Measurements from ENCODE around the gene RXRG.

Gene RXRG

GRCh38 chr1:165444897-165445370 lies at the start of gene RXRG:
RXRG (minus strand) TSS chr1:165445126; CDS start chr1:165444893, 233 bp downstream.
- Histone ChIP-seq H2AFZ (no peak within 1 kb of the TSS), H3K27ac (no peak within 1 kb of the TSS), H3K79me2 (no peaks in the 10 kb centered on the region), H3K4me2 (ENCODE audit: low read length) (peak within 1 kb of the TSS; percentile 61), H3K9me3 (ENCODE audit: control insufficient read depth, low read length) (no peaks in the 10 kb centered on the region), H3K4me1 (no peaks in the 10 kb centered on the region), H3K4me3 (ENCODE audit: low read depth, low read length) (no peak within 1 kb of the TSS), H3K36me3 (ENCODE audit: control insufficient read depth, insufficient read depth, low read length) (no peaks in the 10 kb centered on the region), H3K27me3 (ENCODE audit: control insufficient read depth, insufficient read depth, low read length) (no peaks in the 10 kb centered on the region), H3K9ac (no peak within 1 kb of the TSS)
- no peak for TF ChIP-seq CTCF (IDR thresholded peaks at IDR 0.05)

- Histone ChIP-seq H3K36me3 (ENCODE audit: control insufficient read depth, insufficient read depth, low read length) (no peaks in the 10 kb centered on the region), H3K4me3 (ENCODE audit: low read depth, low read length) (no peak overlapping the region), H3K27me3 (ENCODE audit: control insufficient read depth, insufficient read depth, low read length) (no peaks in the 10 kb centered on the region), H2AFZ (no peak overlapping the region), H3K9me3 (ENCODE audit: control insufficient read depth, low read length) (no peaks in the 10 kb centered on the region), H3K4me2 (ENCODE audit: low read length) (no peak overlapping the region), H3K27ac (no peak overlapping the region), H3K9ac (no peak overlapping the region), H3K4me1 (no peaks in the 10 kb centered on the region), H3K79me2 (no peaks in the 10 kb centered on the region)
- TF ChIP-seq CTCF (IDR thresholded peaks at IDR 0.05) = no peak
Measured at GRCh38 chr1:165492845-165493373, 48.0 kb upstream of the RXRG start.

- Histone ChIP-seq H3K4me2 (ENCODE audit: low read length) (no peak overlapping the region), H3K36me3 (ENCODE audit: control insufficient read depth, insufficient read depth, low read length) (no peaks in the 10 kb centered on the region), H2AFZ (no peak overlapping the region), H3K9ac (no peak overlapping the region), H3K79me2 (no peaks in the 10 kb centered on the region), H3K27me3 (ENCODE audit: control insufficient read depth, insufficient read depth, low read length) (no peaks in the 10 kb centered on the region), H3K4me1 (no peaks in the 10 kb centered on the region), H3K27ac (no peak overlapping the region), H3K9me3 (ENCODE audit: control insufficient read depth, low read length) (no peaks in the 10 kb centered on the region), H3K4me3 (ENCODE audit: low read depth, low read length) (no peak overlapping the region)
- no peak for TF ChIP-seq CTCF (IDR thresholded peaks at IDR 0.05)
Measured at GRCh38 chr1:165490175-165490574, 45.2 kb upstream of the RXRG start.

GRCh38 chr1:165487921-165488320 lies 43.0 kb upstream of the RXRG start:
- TF ChIP-seq CTCF (IDR thresholded peaks at IDR 0.05) = no peak
- H3K4me3 ChIP-seq (ENCODE audit: low read depth, low read length) = no peak overlapping the region
- H3K36me3 ChIP-seq (ENCODE audit: control insufficient read depth, insufficient read depth, low read length) = no peaks in the 10 kb centered on the region
- no peak overlapping the region for H3K4me2 ChIP-seq (ENCODE audit: low read length)
- H3K79me2 ChIP-seq = no peaks in the 10 kb centered on the region
- no peaks in the 10 kb centered on the region for H3K27me3 ChIP-seq (ENCODE audit: control insufficient read depth, insufficient read depth, low read length)
- H3K9me3 ChIP-seq (ENCODE audit: control insufficient read depth, low read length) = no peaks in the 10 kb centered on the region
- no peak overlapping the region for H3K9ac ChIP-seq
- H2AFZ ChIP-seq = no peak overlapping the region
- no peak overlapping the region for H3K27ac ChIP-seq
- no peaks in the 10 kb centered on the region for H3K4me1 ChIP-seq

- Histone ChIP-seq H3K4me2 (ENCODE audit: low read length) (no peak overlapping the region), H3K79me2 (no peaks in the 10 kb centered on the region), H3K9me3 (ENCODE audit: control insufficient read depth, low read length) (no peaks in the 10 kb centered on the region), H2AFZ (no peak overlapping the region), H3K27me3 (ENCODE audit: control insufficient read depth, insufficient read depth, low read length) (no peaks in the 10 kb centered on the region), H3K4me1 (no peaks in the 10 kb centered on the region), H3K9ac (no peak overlapping the region), H3K36me3 (ENCODE audit: control insufficient read depth, insufficient read depth, low read length) (no peaks in the 10 kb centered on the region), H3K27ac (no peak overlapping the region), H3K4me3 (ENCODE audit: low read depth, low read length) (no peak overlapping the region)
- no peak for TF ChIP-seq CTCF (IDR thresholded peaks at IDR 0.05)
Measured at GRCh38 chr1:165486663-165487062, 41.7 kb upstream of the RXRG start.
